Progenitor cell of endocrine pancreas (in vitro differentiated cells): Measurements from ENCODE around the gene HRAS. TPM values are rescaled to one million over a fixed set of nuclear protein-coding genes. Genes with fewer than 3 reads are reported as not detected.

Experiments used
- DNase-seq: peaks from one replicate; pipeline ENCODE4 v3.0.0; 2021; ENCODE audit warnings: low spot score; ENCODE audit not compliant: unreplicated experiment
- H3K27ac Mint-ChIP-seq: 2 replicates; pipeline ENCODE4 v1.8.0; 2021; ENCODE audit warnings: mild to moderate bottlenecking, moderate library complexity, mixed read lengths
- H3K27me3 Mint-ChIP-seq: 2 replicates; pipeline ENCODE4 v1.8.0; 2021; ENCODE audit warnings: mixed read lengths
- H3K36me3 Mint-ChIP-seq: 2 replicates; pipeline ENCODE4 v1.8.0; 2022; ENCODE audit warnings: mixed read lengths; ENCODE audit not compliant: insufficient read depth
- H3K4me1 Mint-ChIP-seq: 2 replicates; pipeline ENCODE4 v1.8.0; 2021; ENCODE audit warnings: low read depth, mixed read lengths
- H3K4me3 Mint-ChIP-seq: 2 replicates; pipeline ENCODE4 v1.8.0; 2021; ENCODE audit warnings: low read depth, mild to moderate bottlenecking, moderate library complexity, mixed read lengths
- H3K9me3 Mint-ChIP-seq: 2 replicates; pipeline ENCODE4 v1.8.0; 2021; ENCODE audit warnings: low read depth, mixed read lengths
- total RNA-seq: library from RNA; stranded (reverse); gene quantifications from 2 replicates; pipeline ENCODE4 v1.2.1, GENCODE V29; 2021
- TF ChIP-seq, protein P1 (sequence below): fragments of 200-600 bp; sonication (generic); IDR thresholded peaks from one replicate; pipeline ENCODE4 v1.5.0; 2021; ENCODE audit warnings: antibody characterized with exemption, mild to moderate bottlenecking; ENCODE audit not compliant: unreplicated experiment

The HRAS gene
- total RNA-seq, 1 donor from 2014 or later = 61.6 TPM

DNA sequence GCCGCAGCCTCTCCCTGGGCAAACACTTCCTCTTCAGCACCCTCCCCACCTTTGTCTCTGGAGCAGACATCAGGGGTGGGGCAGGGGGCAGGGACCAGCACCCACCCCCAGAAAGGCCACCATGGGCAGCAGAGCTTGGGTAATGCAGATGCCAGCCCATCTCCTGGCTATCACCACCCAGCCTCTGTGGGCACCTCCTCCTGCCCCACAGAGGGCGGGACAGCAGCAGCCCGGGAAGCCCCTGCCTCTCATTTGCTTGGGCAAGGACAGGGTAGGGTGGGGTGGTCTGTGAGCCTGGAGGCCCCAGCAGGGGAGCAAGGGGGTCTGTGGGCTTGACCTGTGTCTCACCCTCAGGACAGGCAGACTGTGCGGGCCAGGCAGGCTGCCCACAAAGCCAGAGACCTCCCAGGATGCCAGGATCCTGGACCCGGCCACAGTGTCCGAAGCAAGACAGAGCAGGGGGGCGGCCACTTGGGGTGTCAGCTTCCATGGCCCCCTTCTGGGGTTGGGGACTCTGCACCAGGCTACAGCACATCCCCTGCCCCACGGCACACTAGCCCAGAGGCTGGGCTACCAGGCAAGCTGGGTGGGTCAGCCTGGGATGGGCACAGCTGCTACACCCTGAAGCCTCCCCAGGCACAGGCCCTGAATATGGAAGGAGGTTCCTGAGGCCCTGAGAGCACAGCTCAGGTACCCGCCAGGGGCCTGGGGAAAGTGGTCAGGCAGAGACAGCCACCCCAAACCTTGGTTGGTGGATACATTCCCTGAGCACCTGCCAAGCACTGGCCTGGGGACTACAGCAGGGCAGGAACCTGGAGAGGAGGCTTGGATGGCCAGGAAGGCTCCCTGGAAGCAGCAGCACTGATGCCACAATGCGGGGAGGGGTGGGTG lies 32.8 kb downstream of the HRAS start:
- Mint-ChIP-seq H3K9me3 (no peaks in the 10 kb centered on the region), H3K4me3 (no peak overlapping the region), H3K36me3 (peaks cover 9% of the 10 kb centered on the region), H3K4me1 (peaks cover 4% of the 10 kb centered on the region), H3K27me3 (no peaks in the 10 kb centered on the region), H3K27ac (no peak overlapping the region)
- TF ChIP-seq, protein P1, sequence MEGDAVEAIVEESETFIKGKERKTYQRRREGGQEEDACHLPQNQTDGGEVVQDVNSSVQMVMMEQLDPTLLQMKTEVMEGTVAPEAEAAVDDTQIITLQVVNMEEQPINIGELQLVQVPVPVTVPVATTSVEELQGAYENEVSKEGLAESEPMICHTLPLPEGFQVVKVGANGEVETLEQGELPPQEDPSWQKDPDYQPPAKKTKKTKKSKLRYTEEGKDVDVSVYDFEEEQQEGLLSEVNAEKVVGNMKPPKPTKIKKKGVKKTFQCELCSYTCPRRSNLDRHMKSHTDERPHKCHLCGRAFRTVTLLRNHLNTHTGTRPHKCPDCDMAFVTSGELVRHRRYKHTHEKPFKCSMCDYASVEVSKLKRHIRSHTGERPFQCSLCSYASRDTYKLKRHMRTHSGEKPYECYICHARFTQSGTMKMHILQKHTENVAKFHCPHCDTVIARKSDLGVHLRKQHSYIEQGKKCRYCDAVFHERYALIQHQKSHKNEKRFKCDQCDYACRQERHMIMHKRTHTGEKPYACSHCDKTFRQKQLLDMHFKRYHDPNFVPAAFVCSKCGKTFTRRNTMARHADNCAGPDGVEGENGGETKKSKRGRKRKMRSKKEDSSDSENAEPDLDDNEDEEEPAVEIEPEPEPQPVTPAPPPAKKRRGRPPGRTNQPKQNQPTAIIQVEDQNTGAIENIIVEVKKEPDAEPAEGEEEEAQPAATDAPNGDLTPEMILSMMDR = no peak
- no peak for DNase-seq

DNA sequence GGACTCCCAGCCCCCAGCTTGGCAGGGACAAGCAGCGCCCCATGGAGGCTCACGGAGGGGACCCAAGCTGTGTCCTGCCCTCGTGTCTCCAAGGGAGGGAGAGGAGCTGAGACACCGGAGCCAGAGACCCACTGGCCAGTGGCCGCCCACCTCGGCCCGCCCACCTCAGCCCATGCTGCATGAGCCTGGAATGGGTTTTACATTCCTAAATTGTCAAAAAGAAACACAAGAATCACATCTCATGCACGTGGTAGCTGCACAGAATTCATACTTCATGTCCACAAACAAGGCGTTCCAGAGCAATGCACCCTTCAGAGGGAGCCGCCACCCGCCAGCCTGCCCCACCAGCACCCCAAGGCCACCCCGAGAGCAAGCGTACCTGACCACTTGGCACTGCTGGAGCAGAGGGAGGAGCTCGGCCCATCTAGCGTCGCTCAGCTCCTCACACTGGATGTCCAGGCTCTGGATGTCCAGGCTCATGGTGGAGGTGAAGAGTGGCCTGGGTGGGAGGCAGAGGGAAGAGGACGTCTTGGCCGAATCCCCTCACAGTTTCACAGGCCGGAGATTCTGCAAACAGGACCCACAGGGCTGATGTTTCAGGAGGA lies 33.6 kb downstream of the HRAS start:
- Mint-ChIP-seq H3K9me3 (no peaks in the 10 kb centered on the region), H3K27ac (no peak overlapping the region), H3K4me1 (peaks cover 4% of the 10 kb centered on the region), H3K27me3 (no peaks in the 10 kb centered on the region), H3K4me3 (no peak overlapping the region), H3K36me3 (peaks cover 16% of the 10 kb centered on the region)
- DNase-seq = no peak
- TF ChIP-seq, protein P1 = no peak

DNA sequence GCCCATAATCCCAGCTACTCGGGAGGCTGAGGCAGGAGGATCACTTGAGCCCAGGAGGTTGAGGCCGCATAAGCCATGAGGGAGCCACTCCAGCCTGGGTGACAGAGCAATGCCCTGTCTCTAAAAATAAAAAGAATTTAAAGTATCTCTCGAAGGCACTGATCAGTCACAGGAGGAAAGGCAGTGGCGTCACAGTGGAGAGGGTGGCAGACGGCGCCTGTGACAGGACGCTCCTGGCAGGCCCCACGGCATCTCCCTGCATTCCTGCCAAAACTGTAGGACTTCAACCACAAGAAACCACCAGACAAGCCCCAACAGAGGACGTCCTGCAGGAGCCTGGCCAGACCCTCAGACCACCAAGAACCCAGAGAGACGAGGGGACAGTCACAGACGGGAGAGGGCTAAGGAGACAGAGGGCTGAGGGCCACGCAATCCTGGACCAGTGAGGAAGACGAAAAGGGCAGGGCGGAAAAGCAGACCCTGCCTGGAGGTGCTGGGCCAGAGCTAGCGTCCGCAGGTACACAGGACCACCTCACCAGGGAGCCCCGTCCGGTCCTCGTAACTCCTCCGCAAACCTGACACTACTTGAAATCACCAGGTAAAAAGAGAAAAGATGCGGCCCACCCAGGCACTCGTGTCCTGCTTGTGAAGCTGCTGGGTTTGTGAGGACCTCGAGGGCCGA lies 34.2 kb downstream of the HRAS start:
- H3K4me1 Mint-ChIP-seq = peaks cover 2% of the 10 kb centered on the region
- H3K27ac Mint-ChIP-seq = no peak overlapping the region
- no peaks in the 10 kb centered on the region for H3K9me3 Mint-ChIP-seq
- no peak for DNase-seq
- peaks cover 16% of the 10 kb centered on the region for H3K36me3 Mint-ChIP-seq
- H3K27me3 Mint-ChIP-seq = no peaks in the 10 kb centered on the region
- no peak overlapping the region for H3K4me3 Mint-ChIP-seq
- TF ChIP-seq, protein P1 = no peak

DNA sequence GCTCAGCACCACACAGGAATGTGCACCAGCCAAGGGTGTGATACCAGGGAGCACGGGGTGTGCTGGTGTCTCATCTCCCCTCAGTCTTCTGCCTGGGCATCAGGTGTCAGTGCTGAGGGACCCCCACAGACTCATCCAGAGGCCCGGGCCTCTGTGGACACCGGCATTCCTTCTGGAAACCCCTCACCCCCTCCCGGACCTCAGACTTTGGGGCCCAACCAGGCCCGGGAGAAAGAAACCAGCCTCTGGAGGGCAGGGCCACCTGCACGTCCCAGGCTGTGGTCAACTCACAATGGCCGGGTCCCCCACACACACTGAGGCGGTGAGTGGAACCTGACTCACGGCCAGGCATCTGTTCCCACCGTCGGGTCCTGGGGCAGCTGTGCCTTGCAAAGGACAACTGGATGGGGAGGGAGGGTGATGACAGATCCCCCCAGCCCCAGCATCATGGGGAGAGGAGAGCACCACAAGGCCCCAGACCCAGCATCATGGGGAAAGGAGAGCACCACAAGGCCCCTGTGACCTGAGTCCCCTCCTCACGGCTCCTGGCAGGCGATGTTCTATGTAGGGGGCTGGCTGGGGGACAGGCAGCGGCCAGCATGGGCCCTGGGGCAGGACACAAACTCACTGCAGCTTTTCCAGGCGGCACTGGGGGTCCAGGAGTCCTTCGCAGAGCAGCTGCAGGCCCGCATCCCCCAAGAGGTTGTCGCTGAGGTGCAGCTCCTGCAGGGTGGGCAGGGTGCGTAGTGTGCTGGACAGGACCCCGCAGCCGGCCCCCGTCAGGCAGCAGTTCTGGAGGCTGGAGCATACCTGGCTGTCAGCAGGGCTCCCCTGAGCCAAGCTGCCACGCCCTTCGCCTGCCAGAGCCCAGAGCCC lies 35.9 kb downstream of the HRAS start:
- Mint-ChIP-seq H3K9me3 (no peaks in the 10 kb centered on the region), H3K4me3 (no peak overlapping the region), H3K27ac (no peak overlapping the region), H3K36me3 (peaks cover 23% of the 10 kb centered on the region), H3K27me3 (no peaks in the 10 kb centered on the region), H3K4me1 (no peaks in the 10 kb centered on the region)
- DNase-seq = no peak
- TF ChIP-seq, protein P1 = no peak
